UCSD-AML1 (cell line): ENCODE data around the gene TRIM66.

Experiments used
- DNase-seq: peaks from one replicate; lab custom pipeline; 2025; ENCODE audit not compliant: unreplicated experiment; lab: John Stamatoyannopoulos, UW

TRIM66 gene, protein sequence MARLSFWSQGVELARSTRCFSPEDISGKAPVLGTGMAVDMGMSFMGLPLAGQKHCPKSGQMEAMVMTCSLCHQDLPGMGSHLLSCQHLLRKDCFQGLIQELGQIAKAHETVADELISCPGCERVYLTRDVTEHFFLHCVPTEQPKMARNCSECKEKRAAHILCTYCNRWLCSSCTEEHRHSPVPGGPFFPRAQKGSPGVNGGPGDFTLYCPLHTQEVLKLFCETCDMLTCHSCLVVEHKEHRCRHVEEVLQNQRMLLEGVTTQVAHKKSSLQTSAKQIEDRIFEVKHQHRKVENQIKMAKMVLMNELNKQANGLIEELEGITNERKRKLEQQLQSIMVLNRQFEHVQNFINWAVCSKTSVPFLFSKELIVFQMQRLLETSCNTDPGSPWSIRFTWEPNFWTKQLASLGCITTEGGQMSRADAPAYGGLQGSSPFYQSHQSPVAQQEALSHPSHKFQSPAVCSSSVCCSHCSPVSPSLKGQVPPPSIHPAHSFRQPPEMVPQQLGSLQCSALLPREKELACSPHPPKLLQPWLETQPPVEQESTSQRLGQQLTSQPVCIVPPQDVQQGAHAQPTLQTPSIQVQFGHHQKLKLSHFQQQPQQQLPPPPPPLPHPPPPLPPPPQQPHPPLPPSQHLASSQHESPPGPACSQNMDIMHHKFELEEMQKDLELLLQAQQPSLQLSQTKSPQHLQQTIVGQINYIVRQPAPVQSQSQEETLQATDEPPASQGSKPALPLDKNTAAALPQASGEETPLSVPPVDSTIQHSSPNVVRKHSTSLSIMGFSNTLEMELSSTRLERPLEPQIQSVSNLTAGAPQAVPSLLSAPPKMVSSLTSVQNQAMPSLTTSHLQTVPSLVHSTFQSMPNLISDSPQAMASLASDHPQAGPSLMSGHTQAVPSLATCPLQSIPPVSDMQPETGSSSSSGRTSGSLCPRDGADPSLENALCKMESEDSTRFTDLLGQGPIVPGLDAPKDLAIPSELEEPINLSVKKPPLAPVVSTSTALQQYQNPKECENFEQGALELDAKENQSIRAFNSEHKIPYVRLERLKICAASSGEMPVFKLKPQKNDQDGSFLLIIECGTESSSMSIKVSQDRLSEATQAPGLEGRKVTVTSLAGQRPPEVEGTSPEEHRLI (N-terminal part only)

DNA sequence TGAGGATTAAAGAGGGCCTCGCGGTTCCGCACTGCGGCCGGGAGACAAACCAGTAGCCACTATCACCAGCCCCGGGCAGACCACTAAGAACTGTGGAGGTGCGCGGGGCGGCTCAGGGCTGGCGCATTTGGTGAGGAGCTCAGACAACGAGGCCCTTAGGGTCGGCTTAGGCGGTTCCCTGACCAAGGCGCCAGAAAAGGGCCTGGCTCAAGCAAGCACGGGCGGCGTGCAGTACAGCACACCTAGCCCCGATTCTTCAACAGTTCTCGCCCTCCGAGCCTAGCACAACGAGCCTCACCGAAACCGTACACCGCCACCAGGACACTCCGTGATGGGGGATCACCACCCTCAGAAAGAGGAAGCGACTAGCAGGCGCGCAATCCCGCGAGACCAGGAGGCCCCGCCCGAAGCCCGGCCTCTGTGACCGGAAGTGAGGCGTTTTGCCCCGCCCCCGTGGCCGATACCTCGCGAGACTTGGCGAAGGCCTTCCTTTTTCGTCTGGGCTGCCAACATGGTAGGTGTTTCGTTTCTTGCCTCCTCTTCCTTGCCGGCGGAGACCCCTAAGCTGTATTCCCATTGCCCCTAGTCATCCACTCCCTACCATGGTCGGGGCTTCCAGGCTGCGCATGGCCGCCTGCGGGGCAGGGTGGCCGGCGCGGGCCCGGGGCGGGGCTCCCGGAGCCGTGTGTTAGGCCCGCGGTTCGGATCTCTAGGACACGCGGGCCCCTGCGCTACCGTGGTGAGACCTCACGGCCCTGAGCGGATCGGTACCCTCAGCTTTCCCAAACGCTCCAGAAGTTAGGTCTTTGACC lies at the start of gene TRIM66, which contains the start of gene RPL27A:
TSS of gene TRIM66 (minus strand) at position 363 of the 812 bp plus-strand sequence. CDS start 10,391 bp downstream, outside the sequence.
TSS of gene RPL27A (plus strand) at position 490 of the 812 bp plus-strand sequence. CDS start at position 512, 22 bp downstream.
- DNase-seq: peak; percentile 98

DNA sequence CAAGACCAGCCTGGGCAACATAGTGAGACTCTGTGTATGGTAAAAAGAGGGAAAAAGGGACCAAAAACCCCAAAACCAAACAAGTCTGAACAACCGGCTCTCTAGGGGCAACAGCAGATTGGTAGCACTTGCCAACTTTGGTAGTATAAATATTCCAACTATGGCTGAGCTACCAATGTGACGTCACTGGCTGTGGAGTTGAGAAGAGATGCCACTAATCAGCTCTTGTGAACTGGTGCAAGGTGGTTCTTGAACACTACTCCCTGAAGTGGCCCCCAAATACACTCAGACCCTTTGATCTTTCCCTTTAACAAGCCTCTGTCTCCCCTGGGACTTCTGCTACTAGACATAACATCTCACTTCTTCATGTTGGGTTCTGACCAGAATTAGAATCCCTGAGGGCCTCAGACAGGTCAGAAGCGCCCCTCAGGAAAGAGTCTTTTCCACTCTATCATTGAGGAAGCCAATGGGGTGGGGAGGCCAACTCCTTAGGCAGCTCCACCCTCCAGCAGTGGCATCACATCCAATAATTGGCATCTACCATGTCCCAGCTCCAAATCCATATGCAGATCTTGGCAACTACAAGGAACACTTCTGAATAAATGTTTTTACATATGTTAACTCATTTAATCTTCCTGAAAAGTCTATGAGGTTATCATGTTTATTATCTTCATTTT lies 49.3 kb upstream of the TRIM66 start:
- DNase-seq: no peak

DNA sequence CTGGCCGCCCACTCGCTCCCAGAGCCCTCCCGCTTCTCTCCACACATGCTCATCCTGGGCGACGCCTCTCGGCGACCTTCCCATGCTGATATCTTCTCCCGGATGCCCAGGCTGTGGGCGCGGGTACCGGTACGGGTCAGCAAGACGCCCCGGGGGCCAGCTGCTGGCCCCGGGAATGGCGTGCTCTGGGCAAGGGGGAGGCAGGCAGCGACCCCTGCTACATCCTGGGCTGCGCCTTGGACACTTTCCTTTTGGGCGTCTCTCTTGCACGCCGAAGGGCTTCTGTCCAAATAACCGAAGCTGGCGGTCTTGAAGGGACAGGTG lies 48.2 kb upstream of the TRIM66 start:
- DNase-seq: no peak

DNA sequence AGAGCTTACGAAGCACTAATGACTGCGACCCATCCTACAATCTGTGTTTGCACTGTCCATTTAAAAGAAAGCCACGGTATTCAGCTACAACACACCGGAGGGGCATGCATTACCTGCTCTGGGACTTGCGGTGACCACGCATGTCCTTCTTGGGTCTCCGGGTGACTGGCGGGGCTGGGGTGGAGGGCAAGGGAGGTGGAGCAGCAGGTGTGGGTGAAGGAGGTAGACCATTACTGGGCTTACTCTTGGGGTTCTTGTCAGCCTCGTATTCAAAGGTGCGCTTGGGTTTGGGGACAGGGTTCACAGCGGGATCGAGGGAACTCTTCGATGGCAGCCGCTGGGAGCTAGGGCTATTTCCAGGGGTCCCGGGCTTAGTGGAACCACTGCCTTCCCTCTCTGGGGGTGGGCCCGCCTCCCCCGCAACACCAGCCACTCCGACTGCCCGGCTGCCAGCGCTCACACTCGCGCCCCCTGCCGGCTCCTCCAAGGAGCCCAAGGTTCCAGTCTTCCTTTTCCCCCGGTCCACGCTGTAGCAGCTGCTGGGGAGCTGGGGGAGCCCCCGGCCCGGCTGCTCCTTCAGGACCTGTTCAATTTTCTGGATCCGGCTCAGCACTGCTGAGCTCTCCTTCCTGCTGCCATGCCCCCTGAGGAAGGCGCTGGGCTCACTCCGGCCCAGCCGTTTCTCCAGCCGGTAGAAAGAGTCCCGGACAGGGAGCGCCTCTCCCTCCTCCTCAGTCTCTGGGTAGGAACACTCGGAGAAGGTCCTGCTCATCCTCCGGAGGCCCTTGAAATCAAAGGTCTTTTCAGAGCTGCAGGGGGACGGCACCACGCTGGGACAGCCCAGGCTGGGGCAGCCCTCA lies 47.6 kb upstream of the TRIM66 start:
- no peak for DNase-seq

DNA sequence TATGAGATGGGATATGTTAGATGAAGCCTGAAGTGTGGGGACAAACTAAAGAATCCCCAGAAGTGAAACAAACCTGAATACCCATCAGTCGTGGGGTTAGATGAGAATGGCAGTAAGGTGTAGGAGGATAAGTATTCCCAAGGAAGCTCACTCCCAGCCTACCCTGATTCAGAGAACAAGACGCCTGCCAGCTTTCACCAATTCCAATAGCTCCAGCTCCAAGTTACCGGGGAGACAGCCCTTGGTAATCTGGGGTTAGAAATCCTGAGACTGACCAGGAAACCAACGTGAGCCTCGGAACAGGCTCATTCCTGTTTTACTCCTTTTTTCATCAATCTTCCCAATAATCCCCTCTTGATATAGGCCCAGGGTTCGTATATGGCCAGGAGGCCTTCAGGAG lies 46.6 kb upstream of the TRIM66 start:
- DNase-seq: no peak

DNA sequence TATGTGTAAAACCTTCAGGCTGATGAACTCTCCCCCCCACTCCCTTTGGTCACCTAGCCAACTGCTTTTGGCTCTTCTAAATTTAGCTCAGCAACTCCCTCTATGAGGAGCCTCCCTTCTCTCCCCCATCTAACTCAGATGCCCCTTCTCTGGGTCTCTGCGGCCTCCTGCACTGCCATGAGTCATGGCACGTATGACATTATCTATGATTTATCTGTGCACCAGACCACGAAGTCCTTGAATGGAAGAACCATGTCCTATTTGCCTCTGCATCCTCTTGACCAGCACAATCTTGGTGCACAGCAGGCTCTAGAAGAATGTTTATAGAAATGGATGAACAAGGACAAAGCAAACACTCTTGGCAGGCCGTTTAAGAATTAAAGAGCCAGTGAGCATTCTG lies 46.1 kb upstream of the TRIM66 start:
- DNase-seq: no peak

DNA sequence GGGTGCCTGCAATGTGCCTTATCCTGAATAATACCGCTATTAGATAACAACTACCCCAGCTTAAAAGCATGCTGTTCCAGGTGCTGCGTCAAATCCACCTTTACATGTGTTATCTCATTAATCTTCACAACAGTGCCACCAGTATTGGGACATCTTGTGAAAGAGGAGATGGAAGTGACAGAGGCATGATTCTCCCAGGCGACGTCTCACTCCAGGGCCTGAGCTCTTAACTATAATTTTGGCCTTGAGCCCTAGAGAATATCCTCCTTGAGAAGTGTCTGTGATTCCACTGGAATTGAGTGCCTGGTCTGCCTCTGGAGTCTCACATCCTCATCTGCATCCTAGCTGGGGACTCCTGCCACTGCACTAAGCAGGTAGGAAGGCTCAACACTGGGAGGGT lies 43.9 kb upstream of the TRIM66 start:
- no peak for DNase-seq

DNA sequence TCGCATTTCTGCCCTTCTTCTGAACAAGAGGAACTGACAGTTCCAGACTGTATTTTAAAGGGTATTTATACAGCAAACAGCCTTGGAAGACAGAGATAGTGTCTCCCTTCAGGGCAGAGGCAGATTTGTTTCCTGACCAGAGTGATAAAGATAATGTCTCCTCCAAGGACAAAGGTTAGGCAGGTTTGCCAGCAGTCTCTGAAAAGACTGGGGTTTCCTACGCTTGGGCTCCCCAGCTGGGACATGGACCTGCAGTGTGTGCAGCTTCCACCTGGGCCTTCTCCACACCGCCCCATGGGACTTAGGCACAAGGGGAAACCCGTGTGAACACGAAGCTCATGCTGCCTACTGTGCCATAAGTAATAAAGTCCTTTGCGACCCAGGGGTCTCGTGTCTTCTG lies 42.2 kb upstream of the TRIM66 start:
- no peak for DNase-seq

DNA sequence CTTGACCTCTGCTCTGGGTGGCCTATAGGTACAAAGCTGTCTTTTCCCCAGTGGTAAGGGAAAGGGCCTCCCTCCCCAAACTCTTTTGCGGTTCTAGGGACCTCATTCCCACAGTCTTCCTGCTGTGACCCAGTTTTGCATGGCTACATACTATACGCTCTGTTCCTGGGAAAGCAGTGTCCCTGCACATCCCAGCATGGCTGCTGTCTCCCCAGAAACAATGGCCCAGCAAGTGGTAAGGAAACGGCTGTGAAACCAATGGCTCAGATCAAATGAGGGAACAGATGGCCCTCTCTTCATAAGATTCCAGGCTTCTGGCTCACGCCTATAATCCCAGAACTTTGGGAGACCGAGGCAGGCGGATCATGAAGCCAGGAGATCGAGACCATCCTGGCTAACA lies 41.2 kb upstream of the TRIM66 start:
- no peak for DNase-seq

DNA sequence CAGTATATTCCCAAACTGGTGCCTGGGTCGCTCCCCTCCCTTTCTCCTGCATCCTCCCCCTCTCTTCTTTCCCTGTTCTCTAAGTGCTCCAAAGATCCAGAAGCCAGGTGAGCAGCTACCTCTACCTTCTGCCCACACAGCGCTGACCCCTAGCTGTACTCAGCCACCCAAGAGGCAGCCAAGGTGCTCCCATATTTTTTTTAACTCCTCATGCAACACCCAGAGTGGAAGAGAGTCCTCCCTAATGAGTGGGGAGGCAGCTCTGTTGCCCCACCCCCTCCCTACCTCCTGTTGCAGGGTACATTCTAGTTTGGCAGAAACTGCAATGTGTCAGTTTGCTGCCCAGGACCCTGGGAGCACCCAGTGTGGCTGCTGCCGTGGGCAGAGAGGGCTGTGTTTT lies 40.3 kb upstream of the TRIM66 start:
- no peak for DNase-seq

DNA sequence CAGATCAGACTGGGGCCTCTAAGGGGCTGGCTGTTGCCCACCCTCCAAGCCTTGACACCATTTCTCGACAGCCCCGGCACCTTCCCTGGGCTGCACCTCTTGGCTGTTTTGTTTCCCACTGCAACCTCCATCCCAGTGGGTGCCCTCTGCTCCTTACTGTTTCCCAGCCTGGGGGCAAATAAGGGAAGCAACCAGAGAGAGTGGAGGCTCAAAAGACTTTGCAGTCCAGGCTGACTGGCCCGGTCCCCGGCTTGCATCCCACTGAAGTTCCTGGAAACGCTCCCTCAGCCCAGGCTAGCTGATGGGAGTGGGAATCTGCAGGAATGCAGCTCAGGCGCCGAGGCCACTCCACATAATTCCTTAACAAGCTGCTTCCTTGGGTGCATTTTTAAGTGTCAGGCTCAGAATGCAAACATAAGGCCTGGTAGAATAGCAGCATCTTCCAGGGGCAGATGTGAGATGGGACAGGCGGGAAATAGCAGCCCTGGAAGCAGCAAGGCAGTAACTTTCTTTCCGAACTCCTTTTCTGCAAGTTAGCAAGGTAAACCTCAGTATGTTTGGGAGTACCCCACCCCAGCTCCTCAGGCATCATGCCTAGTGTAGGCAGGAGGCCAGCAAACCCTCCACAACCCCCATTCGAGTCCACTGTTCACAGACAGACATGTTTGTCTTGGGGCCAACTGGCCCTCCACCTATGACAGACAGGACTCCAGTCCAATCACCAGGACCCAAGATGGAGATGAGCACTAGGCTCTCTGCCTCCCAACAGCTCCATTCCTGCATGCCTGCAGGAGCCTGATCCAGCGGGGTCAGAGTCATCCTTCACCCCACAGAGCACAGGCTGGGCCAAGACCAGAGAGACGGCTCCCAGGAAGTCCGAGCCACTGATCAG lies 39.4 kb upstream of the TRIM66 start:
- DNase-seq: no peak

DNA sequence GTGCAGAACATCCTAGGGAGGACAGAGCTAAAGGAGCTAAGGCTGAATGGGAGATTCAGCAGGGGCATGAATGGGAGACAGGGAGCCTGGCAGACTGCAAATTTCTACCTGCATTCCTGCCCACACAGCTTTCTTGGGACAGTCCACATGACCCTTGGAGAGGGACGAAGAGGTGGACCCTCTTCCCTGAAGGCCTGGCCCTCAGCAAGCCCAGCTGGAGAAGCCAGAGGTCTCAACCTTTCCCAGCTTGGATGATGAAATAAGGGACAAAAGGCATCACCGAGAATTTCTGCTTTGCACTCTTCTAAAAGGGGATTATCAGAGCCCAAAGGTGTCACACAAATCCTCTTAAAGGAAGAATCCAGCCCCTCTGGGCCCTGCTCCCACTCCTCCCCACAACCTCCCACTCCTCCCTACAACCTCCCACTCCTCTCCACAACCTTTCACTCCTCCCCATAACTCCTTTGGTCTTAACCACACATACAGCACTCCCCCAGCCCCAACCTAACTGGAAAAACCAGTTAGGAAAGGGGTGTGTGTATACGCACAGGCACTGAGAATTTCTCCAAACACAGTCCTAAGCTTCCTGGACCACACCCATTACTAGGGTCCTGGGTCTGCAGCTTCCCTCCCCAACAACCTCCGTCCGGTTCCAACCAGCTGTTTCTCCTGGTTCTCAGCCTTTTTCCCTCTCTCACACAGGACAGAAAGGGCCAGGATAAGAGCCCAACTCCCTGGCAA lies 38.6 kb upstream of the TRIM66 start:
- DNase-seq: no peak

DNA sequence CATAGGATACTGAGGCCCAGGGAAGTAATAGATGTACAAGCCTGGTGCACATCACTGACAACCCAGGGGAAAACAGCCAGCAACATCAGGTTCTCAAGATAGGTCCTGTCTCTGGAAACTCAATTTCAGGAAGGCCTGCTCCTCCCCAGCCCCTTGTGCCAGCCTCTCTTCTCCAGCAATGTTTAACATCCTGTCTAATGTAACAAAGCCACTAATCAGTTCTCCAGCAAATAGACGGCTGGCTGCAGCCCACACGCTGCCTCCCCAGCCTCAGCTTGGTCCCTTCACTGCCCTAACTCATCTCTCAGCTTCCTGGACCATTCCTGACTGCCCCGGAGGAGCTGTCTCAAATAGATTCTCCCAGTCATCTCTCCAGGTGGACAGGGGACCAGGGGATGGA lies 37.9 kb upstream of the TRIM66 start:
- DNase-seq: no peak

DNA sequence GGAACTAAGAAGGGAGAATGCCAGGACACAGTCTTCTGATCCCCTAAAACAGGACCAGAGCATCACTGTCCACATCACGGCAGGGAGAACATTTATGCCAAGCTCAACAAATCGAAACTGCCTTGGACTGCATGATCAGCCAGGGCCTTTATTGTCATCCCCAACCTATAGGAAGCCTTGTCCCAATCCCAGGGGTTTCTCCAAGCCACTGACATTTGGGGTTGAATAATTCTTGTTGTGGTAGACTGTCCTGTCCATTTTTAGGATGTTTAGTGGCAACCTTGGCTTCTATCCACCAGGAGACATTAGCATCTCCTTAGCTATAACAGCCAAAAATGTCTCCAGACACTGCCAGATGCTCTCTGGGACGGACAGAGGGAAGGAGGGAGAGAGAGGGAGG lies 37.3 kb upstream of the TRIM66 start:
- DNase-seq: no peak

DNA sequence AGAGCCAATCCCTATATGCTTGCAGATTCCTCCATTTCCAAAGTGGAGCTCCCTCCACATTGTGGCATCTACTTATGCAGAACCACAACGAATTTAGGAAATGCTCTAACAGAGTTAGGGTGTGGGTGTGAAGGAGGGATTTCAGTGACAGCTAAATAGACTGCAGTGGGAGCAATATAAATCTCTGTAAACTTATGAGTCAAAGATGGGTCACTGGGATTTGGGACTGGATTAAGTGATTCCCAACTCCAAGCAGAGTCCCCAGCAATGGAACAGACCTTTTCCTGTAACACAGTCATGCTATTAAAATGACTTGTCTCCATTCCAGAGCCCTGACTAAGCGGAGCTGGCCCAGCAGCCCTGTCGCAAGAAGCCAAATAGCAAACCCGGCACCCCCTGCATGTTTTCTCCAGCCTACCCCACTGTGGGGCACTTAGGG lies 36.8 kb upstream of the TRIM66 start:
- DNase-seq: no peak

DNA sequence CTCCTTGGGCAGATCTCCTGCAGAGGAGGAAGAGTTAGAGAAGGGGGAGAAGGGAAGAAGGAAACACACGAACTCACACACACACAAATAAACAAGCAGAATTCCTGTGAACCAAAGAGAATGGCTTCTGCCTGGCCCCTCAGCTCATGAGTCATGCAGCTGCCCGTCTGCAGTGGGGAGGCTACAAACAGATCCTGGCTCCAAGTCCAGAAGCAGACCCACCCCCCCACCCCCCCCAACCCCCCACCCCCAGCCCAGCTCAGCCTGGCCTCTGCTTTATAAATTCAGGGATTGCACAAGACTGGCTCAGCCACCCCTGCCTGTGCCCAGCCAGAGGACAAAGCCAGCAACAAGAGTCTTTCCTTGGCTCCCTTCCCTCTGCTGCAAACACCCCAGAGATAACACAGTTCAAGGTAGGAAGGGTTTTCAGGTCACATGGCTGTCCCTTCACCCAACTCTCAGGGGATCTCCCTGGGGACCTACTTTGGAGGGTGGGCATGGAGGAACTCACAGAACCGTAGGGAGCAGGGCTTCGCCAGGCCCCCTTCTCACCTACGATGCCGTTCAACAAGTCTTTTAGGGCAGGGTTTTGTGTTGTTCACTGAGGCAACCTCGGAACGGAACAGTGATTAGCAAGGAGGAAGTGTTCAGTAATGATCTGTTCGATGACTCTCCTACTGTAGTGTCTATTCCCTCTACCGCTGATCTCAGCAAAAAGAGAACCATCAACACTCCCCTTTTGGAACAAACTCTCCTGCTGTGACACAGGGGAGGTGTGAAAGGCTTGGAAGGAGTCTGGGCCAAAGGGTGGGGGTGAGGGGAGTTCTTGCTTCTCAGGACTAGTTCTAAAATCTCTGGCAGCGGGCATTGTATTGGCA lies 35.6 kb upstream of the TRIM66 start:
- no peak for DNase-seq

DNA sequence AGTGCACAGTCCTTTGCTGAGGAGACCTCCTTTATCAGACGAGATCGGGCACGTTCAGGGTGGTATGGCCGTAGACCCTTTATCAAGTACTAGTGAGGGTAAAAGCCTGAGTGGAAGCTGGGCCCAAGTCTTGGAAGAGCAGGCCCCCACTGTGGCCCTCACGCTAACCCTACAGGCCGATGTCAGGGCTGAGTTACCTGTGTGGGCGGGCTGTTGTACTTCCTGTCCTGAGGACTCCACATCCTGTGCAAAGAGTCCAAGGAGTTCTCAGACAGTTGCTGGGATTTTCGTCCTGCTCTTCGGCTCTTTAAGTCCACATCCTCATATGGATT lies 35.0 kb upstream of the TRIM66 start:
- no peak for DNase-seq
